ENCODE results near the gene ZNF74.
"Not testable (repeated sequence)": the region's sequence is repeated elsewhere in the genome, so short reads cannot be mapped to it uniquely, and the experiment has no call there.

ZNF74 gene

GRCh38 chr22:20399866-20400605 is 6.1 kb downstream of the ZNF74 start:
- DNase-seq: no peak

- no peak for DNase-seq
These were observed 6.8 kb downstream of the ZNF74 start for GRCh38 chr22:20400606-20401375.

- DNase-seq: no peak
These were observed 7.5 kb downstream of the ZNF74 start for GRCh38 chr22:20401376-20402014.

DNA sequence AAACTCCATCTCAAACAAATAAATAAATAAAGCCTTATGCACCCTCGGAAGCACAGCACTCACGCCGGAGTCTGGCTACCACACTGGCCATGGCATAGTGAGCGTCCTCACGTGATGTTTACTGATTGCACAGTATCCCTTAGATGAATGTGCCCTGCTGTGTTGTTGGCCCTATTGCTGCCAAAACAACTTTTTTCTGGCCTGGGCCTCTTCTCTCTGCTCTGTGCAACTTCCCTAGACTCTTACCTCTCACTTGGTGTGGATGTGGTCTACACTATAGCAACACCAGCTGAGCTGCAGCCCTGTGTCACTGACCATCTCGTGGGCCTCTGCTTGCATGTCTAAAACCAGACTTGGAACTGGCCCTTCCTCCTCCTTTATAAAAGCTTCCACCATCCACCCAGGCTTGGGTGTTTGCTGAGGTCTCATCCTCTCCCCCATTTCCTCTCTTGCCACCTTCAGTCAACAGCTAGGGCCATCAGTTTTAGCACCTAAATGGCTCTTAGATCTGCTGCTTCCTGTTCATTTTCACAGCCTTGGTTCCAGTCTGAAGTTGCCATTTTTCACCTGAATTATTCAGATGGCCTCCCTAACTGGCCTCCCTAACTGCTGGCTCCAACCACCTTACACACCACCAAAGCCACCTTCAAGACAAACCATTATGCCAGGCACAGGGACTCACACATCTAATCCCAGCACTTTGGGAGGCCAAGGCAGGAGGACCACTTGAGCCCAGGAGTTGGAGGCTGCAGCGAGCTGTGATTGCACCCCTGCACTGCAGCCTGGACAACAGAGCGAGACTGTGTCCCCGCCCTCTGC is 9.2 kb downstream of the ZNF74 start:
- DNase-seq: no peak

DNA sequence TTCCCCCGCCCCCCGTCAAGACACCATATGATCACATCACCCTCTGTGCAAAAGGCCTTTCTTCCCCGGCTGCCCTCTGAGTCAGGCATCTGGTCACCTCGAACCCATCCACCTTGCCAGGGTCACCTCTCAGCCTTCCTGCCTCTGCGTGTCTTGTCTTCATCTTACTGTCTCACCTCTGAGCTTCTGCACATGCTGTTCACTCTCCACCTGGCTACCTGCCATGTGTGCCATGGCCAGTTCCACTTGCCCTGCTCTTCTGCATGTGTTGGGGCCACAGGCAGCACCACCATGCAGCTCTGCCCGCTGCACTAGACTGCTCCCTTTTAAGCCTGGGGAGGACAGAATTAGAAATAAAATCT is 9.8 kb downstream of the ZNF74 start:
- no peak for DNase-seq

DNA sequence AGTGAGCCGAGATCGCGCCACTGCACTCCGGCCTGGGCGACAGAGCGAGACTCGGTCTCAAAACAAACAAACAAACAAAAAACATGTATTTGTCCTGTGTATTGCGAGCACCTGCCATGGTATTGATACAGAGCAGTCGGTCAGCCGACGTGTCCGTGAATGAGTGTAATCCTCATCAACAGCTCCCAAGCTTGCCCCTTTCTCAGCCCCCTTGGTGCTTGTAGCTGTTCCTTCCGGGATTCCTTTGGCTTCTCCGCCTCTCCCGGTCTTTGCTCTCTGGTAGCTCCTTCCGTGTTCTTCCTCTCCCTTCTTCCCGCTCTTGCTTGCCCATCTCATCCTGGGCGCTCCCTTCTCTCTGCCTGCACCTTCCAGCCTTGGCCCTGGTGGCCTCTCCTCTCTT is 10.9 kb downstream of the ZNF74 start:
- no peak for DNase-seq

- no peak for DNase-seq
These were observed 11.5 kb downstream of the ZNF74 start for GRCh38 chr22:20405291-20405930.

GRCh38 chr22:20405931-20406685 is 12.2 kb downstream of the ZNF74 start:
- no peak for DNase-seq

GRCh38 chr22:20406686-20407408 is 12.9 kb downstream of the ZNF74 start:
- no peak for DNase-seq

DNA sequence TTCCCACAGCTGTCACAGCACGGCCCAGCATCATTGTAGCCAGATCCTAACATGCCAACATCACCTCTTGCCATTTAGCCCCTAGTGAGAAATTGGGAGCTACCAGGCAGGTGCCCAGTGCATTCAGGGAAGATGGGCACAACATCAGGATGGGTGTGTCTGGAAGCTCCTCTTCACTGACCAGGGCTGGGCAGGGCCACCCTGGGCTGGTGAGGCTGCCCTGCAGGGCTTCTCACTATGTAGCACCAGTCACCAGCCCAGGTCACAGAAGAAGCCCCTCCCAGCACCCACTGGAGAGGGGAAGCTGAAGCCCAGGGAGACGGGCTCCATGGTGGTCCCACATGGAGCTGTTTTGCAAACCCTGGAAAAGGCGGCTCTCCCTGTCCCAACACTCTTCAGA is 13.9 kb downstream of the ZNF74 start:
- DNase-seq: no peak

DNA sequence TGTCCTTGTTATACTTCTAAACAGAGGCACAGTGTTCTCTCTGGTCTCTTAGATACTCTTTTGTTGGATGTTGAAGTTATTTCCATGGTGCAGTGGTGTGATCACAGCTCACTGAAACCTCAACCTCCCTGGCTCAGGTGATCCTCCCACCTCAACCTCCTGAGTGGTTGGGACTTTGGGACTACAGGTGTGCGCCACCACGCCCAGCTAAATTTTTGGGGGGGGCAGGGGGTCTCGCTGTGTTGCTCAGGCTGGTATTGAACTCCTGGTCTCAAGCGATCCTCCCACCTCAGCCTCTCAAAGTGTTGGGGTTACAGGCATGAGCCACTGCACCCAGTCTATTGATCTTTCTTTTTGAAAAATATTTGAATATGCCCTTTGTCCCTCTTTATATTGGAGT is 14.9 kb downstream of the ZNF74 start:
- DNase-seq: no peak

GRCh38 chr22:20409385-20409784 is 15.4 kb downstream of the ZNF74 start:
- not testable (repeated sequence) for DNase-seq

DNA sequence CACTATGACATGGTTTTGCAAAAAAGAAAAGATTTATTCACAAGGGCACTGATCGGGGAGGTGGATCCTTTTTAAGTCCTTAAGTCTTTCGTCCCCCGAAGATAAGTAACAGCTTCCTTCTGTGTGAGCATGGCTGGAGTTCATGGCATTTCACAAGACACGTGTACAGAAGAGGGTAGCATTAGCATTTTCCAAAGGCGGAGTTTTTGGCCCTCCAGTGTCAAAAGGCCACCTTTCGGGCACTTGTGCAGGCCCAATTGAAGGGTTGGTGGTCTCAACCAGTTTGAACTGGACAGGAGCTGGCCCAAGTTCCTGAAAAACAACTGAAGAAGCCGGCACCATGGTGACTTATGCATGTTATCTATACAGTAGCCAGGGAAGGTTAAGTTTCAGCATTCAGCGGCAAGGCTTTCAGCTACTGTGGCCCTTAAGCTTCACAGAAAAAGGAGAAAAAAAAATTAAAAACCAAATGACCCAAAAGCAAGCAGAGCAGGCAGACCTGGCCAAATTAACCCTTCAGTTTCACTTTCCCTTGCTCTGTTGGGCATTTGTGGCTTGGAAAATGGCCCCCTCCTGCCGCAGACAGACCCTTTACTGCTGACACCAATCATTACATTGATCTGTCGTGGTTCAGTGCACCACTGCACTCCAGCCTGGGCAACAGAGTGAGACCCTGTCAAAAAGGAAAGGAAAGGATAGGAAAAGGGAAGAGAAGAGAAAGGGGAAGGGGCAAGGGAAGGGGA is 18.7 kb downstream of the ZNF74 start:
- DNase-seq: no peak

- DNase-seq: no peak
These were observed 19.5 kb downstream of the ZNF74 start for GRCh38 chr22:20413217-20414058.

GRCh38 chr22:20414059-20414440 is 20.1 kb downstream of the ZNF74 start:
- DNase-seq: no peak

DNA sequence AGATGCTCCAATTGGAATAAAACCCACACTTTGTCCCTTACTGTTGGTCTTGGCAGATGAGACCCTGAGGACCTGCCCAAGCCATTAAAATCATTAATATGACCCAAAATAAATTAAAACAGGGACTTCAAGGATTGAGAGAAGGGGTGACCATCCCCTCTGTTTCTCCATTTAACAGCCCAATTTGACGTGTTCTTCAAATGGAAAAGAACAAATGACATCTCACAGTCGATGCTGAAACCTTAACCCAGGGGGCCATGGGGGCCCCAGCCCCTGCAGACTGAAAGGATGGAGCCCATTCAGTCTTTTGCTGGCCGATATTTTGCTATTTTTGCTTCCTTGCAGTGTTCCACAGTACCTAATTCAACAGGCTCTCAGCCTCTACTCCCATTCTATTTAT is 20.5 kb downstream of the ZNF74 start:
- DNase-seq: no peak

- DNase-seq: not testable (repeated sequence)
These were observed 21.3 kb downstream of the ZNF74 start for GRCh38 chr22:20415241-20415640.

DNA sequence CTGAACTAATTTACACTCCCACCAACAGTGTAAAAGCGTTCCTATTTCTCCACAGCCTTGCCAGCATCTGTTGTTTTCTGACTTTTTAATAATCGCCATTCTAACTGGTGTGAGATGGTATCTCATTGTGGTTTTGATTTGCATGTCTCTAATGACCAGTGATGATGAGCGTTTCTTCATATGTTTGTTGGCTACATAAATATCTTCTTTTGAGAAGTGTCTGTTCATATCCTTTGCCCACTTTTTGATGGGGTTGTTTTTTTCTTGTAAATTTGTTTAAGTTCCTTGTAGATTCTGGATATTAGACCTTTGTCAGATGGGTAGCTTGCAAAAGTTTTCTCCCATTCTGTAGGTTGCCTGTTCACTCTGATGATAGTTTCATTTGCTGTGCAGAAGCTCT is 21.7 kb downstream of the ZNF74 start:
- DNase-seq: not testable (repeated sequence)
